HEK293 (cell line): ENCODE results near the gene SCYGR4.

Experiments used
- IKZF3 ChIP-seq: fragments of 450-650 bp; IDR thresholded peaks from 2 replicates; pipeline ENCODE4 v1.5.0; 2018; ENCODE audit warnings: missing biosample characterization, mild to moderate bottlenecking, missing genetic modification characterization, moderate library complexity
- MEIS1 ChIP-seq: sonication (generic); formaldehyde crosslinking; IDR thresholded peaks from 2 replicates; pipeline ENCODE4 v1.8.1; 2022; ENCODE audit warnings: missing genetic modification reagents, mild to moderate bottlenecking, borderline replicate concordance
- ZNF10 ChIP-seq: fragments of 450-650 bp; formaldehyde crosslinking; IDR thresholded peaks from 2 replicates; pipeline ENCODE4 v1.5.1; 2017; ENCODE audit warnings: missing biosample characterization, missing genetic modification characterization
- ZNF121 ChIP-seq: fragments of 450-650 bp; formaldehyde crosslinking; IDR thresholded peaks from 2 replicates; pipeline ENCODE4 v1.5.1; 2016; ENCODE audit warnings: missing biosample characterization, missing genetic modification characterization
- ZNF394 ChIP-seq: fragments of 450-650 bp; formaldehyde crosslinking; IDR thresholded peaks from 2 replicates; pipeline ENCODE4 v1.5.1; 2016; ENCODE audit warnings: missing biosample characterization, missing genetic modification characterization, mild to moderate bottlenecking, moderate library complexity, borderline replicate concordance
- ZNF544 ChIP-seq: fragments of 450-650 bp; formaldehyde crosslinking; IDR thresholded peaks from 2 replicates; pipeline ENCODE4 v1.5.0; 2017; ENCODE audit warnings: missing biosample characterization, missing genetic modification characterization
- ZNF561 ChIP-seq: fragments of 450-650 bp; IDR thresholded peaks from 2 replicates; pipeline ENCODE4 v1.5.1; 2018; ENCODE audit warnings: missing biosample characterization, missing genetic modification characterization, borderline replicate concordance
- TF ChIP-seq, protein P1 (sequence below): fragments of 450-650 bp; formaldehyde crosslinking; IDR thresholded peaks from 2 replicates; pipeline ENCODE4 v1.5.1; 2016; ENCODE audit warnings: missing biosample characterization, missing genetic modification characterization
- TF ChIP-seq, protein P2 (sequence below): fragments of 450-650 bp; formaldehyde crosslinking; IDR thresholded peaks from 2 replicates; pipeline ENCODE4 v1.5.1; 2016; ENCODE audit warnings: missing biosample characterization, missing genetic modification characterization
- TF ChIP-seq, protein P3 (sequence below): fragments of 450-650 bp; formaldehyde crosslinking; IDR thresholded peaks from 2 replicates; pipeline ENCODE4; 2016; ENCODE audit warnings: missing biosample characterization, missing genetic modification characterization
- TF ChIP-seq, protein P4 (sequence below): fragments of 450-650 bp; formaldehyde crosslinking; IDR thresholded peaks from 2 replicates; pipeline ENCODE4 v1.5.1; 2016; ENCODE audit warnings: missing biosample characterization, missing genetic modification characterization
- TF ChIP-seq, protein P5 (sequence below): fragments of 450-650 bp; formaldehyde crosslinking; IDR thresholded peaks from 2 replicates; pipeline ENCODE4 v1.5.1; 2016; ENCODE audit warnings: missing biosample characterization, missing genetic modification characterization

DNA sequence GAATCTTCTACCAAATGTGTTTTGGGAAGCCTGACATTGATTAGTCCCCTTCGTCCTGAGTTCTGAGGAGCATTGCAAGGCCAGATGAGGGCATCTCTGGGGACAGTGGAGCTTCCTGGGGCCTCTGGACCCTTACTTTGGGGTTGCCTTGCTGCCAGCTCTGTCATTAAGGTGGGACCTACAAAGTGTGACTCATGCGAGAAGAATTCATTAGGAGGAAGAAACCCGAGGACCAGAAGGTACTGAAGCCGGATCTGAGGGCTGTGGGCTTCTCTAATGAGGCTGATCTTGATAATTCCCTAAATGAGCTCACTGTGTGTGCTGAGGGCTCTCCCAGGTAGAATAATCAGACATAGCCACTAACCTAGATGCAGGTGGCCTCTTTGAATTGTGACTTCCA, 19.3 kb upstream of the SCYGR4 start:
- TF ChIP-seq, protein P1, sequence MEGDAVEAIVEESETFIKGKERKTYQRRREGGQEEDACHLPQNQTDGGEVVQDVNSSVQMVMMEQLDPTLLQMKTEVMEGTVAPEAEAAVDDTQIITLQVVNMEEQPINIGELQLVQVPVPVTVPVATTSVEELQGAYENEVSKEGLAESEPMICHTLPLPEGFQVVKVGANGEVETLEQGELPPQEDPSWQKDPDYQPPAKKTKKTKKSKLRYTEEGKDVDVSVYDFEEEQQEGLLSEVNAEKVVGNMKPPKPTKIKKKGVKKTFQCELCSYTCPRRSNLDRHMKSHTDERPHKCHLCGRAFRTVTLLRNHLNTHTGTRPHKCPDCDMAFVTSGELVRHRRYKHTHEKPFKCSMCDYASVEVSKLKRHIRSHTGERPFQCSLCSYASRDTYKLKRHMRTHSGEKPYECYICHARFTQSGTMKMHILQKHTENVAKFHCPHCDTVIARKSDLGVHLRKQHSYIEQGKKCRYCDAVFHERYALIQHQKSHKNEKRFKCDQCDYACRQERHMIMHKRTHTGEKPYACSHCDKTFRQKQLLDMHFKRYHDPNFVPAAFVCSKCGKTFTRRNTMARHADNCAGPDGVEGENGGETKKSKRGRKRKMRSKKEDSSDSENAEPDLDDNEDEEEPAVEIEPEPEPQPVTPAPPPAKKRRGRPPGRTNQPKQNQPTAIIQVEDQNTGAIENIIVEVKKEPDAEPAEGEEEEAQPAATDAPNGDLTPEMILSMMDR (tag by site-specific recombination): no peak
- TF ChIP-seq ZNF10 (no peak), ZNF121 (tag by site-specific recombination) (no peak), ZNF544 (tag by site-specific recombination) (no peak), ZNF394 (no peak), MEIS1 (CRISPR knock-in tag) (no peak), ZNF561 (no peak), IKZF3 (tag by site-specific recombination) (no peak)
- TF ChIP-seq, protein P2, sequence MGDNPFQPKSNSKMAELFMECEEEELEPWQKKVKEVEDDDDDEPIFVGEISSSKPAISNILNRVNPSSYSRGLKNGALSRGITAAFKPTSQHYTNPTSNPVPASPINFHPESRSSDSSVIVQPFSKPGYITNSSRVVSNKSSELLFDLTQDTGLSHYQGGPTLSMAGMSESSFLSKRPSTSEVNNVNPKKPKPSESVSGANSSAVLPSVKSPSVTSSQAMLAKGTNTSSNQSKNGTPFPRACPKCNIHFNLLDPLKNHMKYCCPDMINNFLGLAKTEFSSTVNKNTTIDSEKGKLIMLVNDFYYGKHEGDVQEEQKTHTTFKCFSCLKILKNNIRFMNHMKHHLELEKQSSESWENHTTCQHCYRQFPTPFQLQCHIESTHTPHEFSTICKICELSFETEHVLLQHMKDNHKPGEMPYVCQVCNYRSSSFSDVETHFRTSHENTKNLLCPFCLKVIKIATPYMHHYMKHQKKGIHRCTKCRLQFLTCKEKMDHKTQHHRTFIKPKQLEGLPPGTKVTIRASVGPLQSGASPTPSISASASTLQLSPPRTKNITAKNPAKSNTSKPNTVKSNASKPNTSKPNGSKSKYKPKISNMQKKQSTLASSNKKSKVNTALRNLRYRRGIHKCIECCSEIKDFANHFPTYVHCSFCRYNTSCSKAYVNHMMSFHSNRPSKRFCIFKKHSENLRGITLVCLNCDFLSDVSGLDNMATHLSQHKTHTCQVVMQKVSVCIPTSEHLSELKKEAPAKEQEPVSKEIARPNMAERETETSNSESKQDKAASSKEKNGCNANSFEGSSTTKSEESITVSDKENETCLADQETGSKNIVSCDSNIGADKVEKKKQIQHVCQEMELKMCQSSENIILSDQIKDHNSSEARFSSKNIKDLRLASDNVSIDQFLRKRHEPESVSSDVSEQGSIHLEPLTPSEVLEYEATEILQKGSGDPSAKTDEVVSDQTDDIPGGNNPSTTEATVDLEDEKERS: no peak
- TF ChIP-seq, protein P3, sequence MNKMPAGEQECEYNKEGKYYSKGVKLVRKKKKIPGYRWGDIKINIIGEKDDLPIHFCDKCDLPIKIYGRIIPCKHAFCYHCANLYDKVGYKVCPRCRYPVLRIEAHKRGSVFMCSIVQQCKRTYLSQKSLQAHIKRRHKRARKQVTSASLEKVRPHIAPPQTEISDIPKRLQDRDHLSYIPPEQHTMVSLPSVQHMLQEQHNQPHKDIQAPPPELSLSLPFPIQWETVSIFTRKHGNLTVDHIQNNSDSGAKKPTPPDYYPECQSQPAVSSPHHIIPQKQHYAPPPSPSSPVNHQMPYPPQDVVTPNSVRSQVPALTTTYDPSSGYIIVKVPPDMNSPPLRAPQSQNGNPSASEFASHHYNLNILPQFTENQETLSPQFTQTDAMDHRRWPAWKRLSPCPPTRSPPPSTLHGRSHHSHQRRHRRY: no peak
- TF ChIP-seq, protein P4, sequence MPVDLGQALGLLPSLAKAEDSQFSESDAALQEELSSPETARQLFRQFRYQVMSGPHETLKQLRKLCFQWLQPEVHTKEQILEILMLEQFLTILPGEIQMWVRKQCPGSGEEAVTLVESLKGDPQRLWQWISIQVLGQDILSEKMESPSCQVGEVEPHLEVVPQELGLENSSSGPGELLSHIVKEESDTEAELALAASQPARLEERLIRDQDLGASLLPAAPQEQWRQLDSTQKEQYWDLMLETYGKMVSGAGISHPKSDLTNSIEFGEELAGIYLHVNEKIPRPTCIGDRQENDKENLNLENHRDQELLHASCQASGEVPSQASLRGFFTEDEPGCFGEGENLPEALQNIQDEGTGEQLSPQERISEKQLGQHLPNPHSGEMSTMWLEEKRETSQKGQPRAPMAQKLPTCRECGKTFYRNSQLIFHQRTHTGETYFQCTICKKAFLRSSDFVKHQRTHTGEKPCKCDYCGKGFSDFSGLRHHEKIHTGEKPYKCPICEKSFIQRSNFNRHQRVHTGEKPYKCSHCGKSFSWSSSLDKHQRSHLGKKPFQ (tag by site-specific recombination): no peak
- TF ChIP-seq, protein P5, sequence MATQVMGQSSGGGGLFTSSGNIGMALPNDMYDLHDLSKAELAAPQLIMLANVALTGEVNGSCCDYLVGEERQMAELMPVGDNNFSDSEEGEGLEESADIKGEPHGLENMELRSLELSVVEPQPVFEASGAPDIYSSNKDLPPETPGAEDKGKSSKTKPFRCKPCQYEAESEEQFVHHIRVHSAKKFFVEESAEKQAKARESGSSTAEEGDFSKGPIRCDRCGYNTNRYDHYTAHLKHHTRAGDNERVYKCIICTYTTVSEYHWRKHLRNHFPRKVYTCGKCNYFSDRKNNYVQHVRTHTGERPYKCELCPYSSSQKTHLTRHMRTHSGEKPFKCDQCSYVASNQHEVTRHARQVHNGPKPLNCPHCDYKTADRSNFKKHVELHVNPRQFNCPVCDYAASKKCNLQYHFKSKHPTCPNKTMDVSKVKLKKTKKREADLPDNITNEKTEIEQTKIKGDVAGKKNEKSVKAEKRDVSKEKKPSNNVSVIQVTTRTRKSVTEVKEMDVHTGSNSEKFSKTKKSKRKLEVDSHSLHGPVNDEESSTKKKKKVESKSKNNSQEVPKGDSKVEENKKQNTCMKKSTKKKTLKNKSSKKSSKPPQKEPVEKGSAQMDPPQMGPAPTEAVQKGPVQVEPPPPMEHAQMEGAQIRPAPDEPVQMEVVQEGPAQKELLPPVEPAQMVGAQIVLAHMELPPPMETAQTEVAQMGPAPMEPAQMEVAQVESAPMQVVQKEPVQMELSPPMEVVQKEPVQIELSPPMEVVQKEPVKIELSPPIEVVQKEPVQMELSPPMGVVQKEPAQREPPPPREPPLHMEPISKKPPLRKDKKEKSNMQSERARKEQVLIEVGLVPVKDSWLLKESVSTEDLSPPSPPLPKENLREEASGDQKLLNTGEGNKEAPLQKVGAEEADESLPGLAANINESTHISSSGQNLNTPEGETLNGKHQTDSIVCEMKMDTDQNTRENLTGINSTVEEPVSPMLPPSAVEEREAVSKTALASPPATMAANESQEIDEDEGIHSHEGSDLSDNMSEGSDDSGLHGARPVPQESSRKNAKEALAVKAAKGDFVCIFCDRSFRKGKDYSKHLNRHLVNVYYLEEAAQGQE (tag by site-specific recombination): no peak
